Measurements from ENCODE around the gene FGF14. TPM values are rescaled to one million over a fixed set of nuclear protein-coding genes. Genes with fewer than 3 reads are reported as not detected.

FGF14 gene
- polyA plus RNA-seq, 12 donors = 0.27 to 1.7 (median 0.86) TPM; not detected in 2

DNA sequence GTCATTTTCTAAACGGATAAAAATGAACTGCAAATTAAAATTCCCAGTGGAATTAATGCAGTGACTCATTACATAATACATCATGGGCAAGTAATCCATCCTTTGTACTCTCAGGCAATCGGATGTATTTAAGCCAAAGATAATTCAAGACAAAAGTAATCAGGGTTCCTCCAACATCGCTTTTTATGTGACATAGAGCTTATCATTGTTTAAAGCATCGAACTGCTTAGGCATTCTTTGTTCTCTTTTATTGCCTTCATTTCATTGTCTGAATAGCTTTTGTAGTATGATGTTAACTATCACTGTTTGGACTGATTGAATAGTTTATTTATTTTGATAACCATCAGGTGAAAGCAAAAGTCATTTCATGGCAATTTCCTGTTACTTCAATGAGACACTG, 740.0 kb downstream of the FGF14 start:
- DNase-seq = no peak

Other genes with a start within 250 kb of the FGF14 start
- 10 to 100 TPM; 23.4 to 77.3 (median 64.1) TPM for gene TPP2, start 194.9 kb upstream of the FGF14 start, polyA plus RNA-seq (ENCODE audit: insufficient read length in 12 of 12)